HEK293 (cell line): ENCODE data around the gene NLE1.

ENCODE experiments used
- CTCF ChIA-PET: fragments of 350-600 bp; formaldehyde crosslinking; extraction: SDS; loops from one replicate; lab custom pipeline; 2021; ENCODE audit warnings: antibody characterized with exemption; lab: Yijun Ruan, JAX
- POLR2A ChIA-PET: fragments of 300-600 bp; formaldehyde crosslinking; extraction: SDS; loops from one replicate; lab custom pipeline; 2020; ENCODE audit warnings: antibody characterized with exemption, inconsistent platforms; lab: Yijun Ruan, JAX
- H3K27ac ChIP-seq: fragments of 200-500 bp; sonication (Bioruptor generic); 2 replicates; pipeline ENCODE4 v1.5.1; 2014; ENCODE audit warnings: low read depth, low read length, control low read depth, inconsistent platforms; ENCODE audit errors: extremely low read depth
- H3K36me3 ChIP-seq, 2 experiments: fragments of 200-500 bp in 1 of 2; sonication (Bioruptor generic) in 1 of 2; 1 replicate in 1 of 2; 2 replicates in 1 of 2; pipeline ENCODE4 v1.5.1; 2014 to 2017; ENCODE audit warnings: inconsistent platforms in 2 of 2, low read length in 2 of 2; ENCODE audit not compliant: control insufficient read depth in 2 of 2, insufficient read depth in 1 of 2
- H3K4me1 ChIP-seq: fragments of 200-500 bp; sonication (Bioruptor generic); 2 replicates; pipeline ENCODE4 v1.5.1; 2014; ENCODE audit warnings: mild to moderate bottlenecking, low read length, inconsistent platforms; ENCODE audit not compliant: control insufficient read depth, insufficient read depth
- H3K4me3 ChIP-seq: 2 replicates; pipeline ENCODE4 v1.5.1; 2011; ENCODE audit warnings: low read depth, mild to moderate bottlenecking, control low read depth, low read length, moderate library complexity
- H3K9me3 ChIP-seq: fragments of 200-500 bp; sonication (Bioruptor generic); 2 replicates; pipeline ENCODE4 v1.5.1; 2014; ENCODE audit warnings: low read depth, low read length, inconsistent platforms; ENCODE audit not compliant: control insufficient read depth, insufficient read depth
- CTCF ChIP-seq: fragments of 450-650 bp; formaldehyde crosslinking; IDR thresholded peaks from 2 replicates; pipeline ENCODE4 v1.5.1; 2016; ENCODE audit warnings: missing biosample characterization, missing genetic modification characterization
- KLF10 ChIP-seq: fragments of 450-650 bp; IDR thresholded peaks from 2 replicates; pipeline ENCODE4 v1.5.1; 2018; ENCODE audit warnings: missing biosample characterization, mild to moderate bottlenecking, missing genetic modification characterization
- KLF17 ChIP-seq: fragments of 450-650 bp; formaldehyde crosslinking; IDR thresholded peaks from 2 replicates; pipeline ENCODE4 v1.5.1; 2016; ENCODE audit warnings: missing biosample characterization, missing genetic modification characterization
- MZF1 ChIP-seq: fragments of 450-650 bp; formaldehyde crosslinking; IDR thresholded peaks from 2 replicates; pipeline ENCODE4 v1.5.1; 2017; ENCODE audit warnings: missing biosample characterization, missing genetic modification characterization, borderline replicate concordance
- SCRT1 ChIP-seq: fragments of 450-650 bp; formaldehyde crosslinking; IDR thresholded peaks from 2 replicates; pipeline ENCODE4 v1.5.1; 2016; ENCODE audit warnings: missing biosample characterization, missing genetic modification characterization, borderline replicate concordance
- ZBTB1 ChIP-seq: fragments of 450-650 bp; formaldehyde crosslinking; IDR thresholded peaks from 2 replicates; pipeline ENCODE4 v1.5.1; 2016; ENCODE audit warnings: missing biosample characterization, missing genetic modification characterization
- ZBTB17 ChIP-seq: fragments of 450-650 bp; formaldehyde crosslinking; IDR thresholded peaks from 2 replicates; pipeline ENCODE4 v1.5.1; 2016; ENCODE audit warnings: missing biosample characterization, missing genetic modification characterization
- ZBTB20 ChIP-seq: fragments of 450-650 bp; formaldehyde crosslinking; IDR thresholded peaks from 2 replicates; pipeline ENCODE4 v1.5.1; 2016; ENCODE audit warnings: missing biosample characterization, missing genetic modification characterization
- ZNF354C ChIP-seq: fragments of 450-650 bp; formaldehyde crosslinking; IDR thresholded peaks from 2 replicates; pipeline ENCODE4 v1.5.1; 2016; ENCODE audit warnings: missing biosample characterization, missing genetic modification characterization, low read depth, borderline replicate concordance
- ZNF394 ChIP-seq: fragments of 450-650 bp; formaldehyde crosslinking; IDR thresholded peaks from 2 replicates; pipeline ENCODE4 v1.5.1; 2016; ENCODE audit warnings: missing biosample characterization, missing genetic modification characterization, mild to moderate bottlenecking, moderate library complexity, borderline replicate concordance
- ZNF513 ChIP-seq: fragments of 450-650 bp; IDR thresholded peaks from 2 replicates; pipeline ENCODE4 v1.5.1; 2018; ENCODE audit warnings: missing biosample characterization, missing genetic modification characterization
- ZNF645 ChIP-seq: fragments of 450-650 bp; formaldehyde crosslinking; IDR thresholded peaks from 2 replicates; pipeline ENCODE4; 2016; ENCODE audit warnings: missing biosample characterization, missing genetic modification characterization
- ZNF837 ChIP-seq: fragments of 450-650 bp; formaldehyde crosslinking; IDR thresholded peaks from 2 replicates; pipeline ENCODE4 v1.5.1; 2016; ENCODE audit warnings: missing biosample characterization, missing genetic modification characterization
- TF ChIP-seq, protein P1 (sequence below): fragments of 450-650 bp; formaldehyde crosslinking; IDR thresholded peaks from 2 replicates; pipeline ENCODE4 v1.5.1; 2017; ENCODE audit warnings: missing biosample characterization, missing genetic modification characterization
- TF ChIP-seq, protein P2 (sequence below): fragments of 450-650 bp; formaldehyde crosslinking; IDR thresholded peaks from 2 replicates; pipeline ENCODE4 v1.5.1; 2016; ENCODE audit warnings: missing biosample characterization, missing genetic modification characterization

The NLE1 gene

DNA sequence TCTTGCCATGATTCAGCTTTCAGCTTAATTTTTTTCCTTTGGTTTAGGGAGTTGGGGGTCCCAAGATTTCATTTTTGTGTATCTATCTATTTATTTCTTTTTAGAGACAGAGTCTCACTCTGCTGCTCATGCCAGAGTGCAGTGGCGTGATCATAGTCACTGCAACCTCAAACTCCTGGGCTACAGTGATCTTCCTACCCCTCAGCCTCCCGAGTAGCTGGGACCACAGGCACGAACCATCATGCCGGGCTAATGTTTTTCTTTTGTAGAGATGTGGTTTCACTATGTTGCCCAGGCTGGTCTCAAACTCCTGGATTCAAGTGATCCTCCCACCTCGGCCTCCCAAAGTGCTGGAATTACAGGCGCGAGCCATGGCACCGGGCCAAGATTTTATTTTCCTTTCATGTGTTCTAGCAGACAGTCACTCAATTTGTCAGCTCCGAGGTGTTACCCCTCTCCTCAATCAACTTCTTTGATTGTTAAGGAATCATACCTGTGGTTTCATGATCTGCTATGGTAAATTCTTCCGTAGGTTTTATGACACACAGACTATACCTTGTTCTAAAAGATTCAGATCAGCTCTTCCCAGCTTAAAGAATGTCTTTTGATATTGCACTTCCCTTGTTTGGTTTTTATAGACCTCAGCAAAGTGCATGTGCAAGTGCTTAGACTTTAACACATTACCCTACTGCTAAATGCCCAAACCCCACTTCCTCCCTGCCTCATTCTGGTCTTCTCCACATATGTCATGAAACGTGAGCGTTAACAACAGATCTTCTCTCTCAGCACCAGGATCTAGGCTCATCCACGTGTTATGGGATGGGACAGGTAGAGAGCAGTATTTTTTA, 18.5 kb upstream of the NLE1 start (continued):
- TF ChIP-seq ZBTB17 (tag by site-specific recombination), result no peak
- no peak for TF ChIP-seq ZNF354C
- no peak for TF ChIP-seq SCRT1 (tag by site-specific recombination)
- no peak for TF ChIP-seq ZNF837 (tag by site-specific recombination)

DNA sequence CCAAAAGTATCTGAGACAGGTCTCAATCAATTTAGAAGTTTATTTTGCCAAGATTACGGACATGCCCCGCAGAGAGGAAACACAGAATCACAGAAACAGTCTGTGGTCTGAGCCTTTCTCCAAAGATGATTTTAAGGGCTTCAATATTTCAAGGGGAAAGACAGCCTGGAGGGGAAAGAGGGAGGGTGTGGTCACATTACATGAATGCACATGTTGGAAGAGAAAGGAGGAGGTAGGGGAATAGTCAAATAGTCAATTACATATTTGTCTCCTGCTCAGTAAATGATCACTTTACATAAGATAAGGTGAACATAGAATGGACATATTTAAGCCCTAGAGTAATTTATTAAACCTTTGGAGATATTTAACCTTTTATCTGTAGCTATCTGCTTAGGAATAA, 17.8 kb upstream of the NLE1 start:
- Histone ChIP-seq H3K4me3 (no peak overlapping the region), H3K27ac (no peak overlapping the region), H3K36me3 (no peaks in the 10 kb centered on the region), H3K4me1 (peaks cover 4% of the 10 kb centered on the region; the same call in 1 of the 2 replicates)
- ChIA-PET CTCF (interaction anchor here (0.6 to 1.0 kb wide), 2 partner anchors 395 to 452 kb away, joined by 3 read pairs; no protein-coding TSS in a partner anchor), POLR2A (no interaction called here)
- TF ChIP-seq ZBTB1 (tag by site-specific recombination) (no peak), ZNF394 (tag by site-specific recombination) (no peak), ZNF513 (tag by site-specific recombination) (no peak)
- TF ChIP-seq, all 188 proteins: peak for 0
- no peaks in the 10 kb centered on the region for H3K9me3 ChIP-seq

GRCh38 chr17:35155246-35155645, 13.1 kb upstream of the NLE1 start:
- no peaks in the 10 kb centered on the region for H3K9me3 ChIP-seq
- H3K4me3 ChIP-seq, result no peak overlapping the region
- POLR2A ChIA-PET, result no interaction called here
- no peak overlapping the region for H3K27ac ChIP-seq
- TF ChIP-seq MZF1 (tag by site-specific recombination) (no peak), CTCF (no peak), KLF10 (tag by site-specific recombination) (no peak), KLF17 (tag by site-specific recombination) (no peak), ZNF645 (tag by site-specific recombination) (no peak), ZBTB20 (no peak)
- TF ChIP-seq, protein P1, sequence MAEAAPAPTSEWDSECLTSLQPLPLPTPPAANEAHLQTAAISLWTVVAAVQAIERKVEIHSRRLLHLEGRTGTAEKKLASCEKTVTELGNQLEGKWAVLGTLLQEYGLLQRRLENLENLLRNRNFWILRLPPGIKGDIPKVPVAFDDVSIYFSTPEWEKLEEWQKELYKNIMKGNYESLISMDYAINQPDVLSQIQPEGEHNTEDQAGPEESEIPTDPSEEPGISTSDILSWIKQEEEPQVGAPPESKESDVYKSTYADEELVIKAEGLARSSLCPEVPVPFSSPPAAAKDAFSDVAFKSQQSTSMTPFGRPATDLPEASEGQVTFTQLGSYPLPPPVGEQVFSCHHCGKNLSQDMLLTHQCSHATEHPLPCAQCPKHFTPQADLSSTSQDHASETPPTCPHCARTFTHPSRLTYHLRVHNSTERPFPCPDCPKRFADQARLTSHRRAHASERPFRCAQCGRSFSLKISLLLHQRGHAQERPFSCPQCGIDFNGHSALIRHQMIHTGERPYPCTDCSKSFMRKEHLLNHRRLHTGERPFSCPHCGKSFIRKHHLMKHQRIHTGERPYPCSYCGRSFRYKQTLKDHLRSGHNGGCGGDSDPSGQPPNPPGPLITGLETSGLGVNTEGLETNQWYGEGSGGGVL (tag by site-specific recombination), result no peak
- TF ChIP-seq, protein P2, sequence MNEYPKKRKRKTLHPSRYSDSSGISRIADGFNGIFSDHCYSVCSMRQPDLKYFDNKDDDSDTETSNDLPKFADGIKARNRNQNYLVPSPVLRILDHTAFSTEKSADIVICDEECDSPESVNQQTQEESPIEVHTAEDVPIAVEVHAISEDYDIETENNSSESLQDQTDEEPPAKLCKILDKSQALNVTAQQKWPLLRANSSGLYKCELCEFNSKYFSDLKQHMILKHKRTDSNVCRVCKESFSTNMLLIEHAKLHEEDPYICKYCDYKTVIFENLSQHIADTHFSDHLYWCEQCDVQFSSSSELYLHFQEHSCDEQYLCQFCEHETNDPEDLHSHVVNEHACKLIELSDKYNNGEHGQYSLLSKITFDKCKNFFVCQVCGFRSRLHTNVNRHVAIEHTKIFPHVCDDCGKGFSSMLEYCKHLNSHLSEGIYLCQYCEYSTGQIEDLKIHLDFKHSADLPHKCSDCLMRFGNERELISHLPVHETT (tag by site-specific recombination), result no peak
- H3K4me1 ChIP-seq, result peaks cover 4% of the 10 kb centered on the region; the same call in 1 of the 2 replicates
- CTCF ChIA-PET, result interaction anchor here (0.6 kb wide), 1 partner anchor 612 kb away, joined by 3 read pairs; no protein-coding TSS in a partner anchor
- no peaks in the 10 kb centered on the region for H3K36me3 ChIP-seq
